ENCODE results near the gene PRPF39. TPM values are rescaled to one million over a fixed set of nuclear protein-coding genes. Genes with fewer than 3 reads are reported as not detected.

The PRPF39 gene
- total RNA-seq, 1 donor from 2014 or later, result 16.4 TPM

GRCh38 chr14:45048385-45048784, 35.5 kb upstream of the PRPF39 start:
- DNase-seq (ENCODE audit: low read depth), result no peak
- no peak for TF ChIP-seq CTCF (conservative IDR thresholded peaks at IDR 0.05; ENCODE audit: low read depth, low read length)
- no peak overlapping the region for H3K4me3 ChIP-seq (ENCODE audit: low read depth, low read length)

GRCh38 chr14:45051180-45051579, 32.7 kb upstream of the PRPF39 start:
- no peak overlapping the region for H3K4me3 ChIP-seq (ENCODE audit: low read depth, low read length)
- TF ChIP-seq CTCF (conservative IDR thresholded peaks at IDR 0.05; ENCODE audit: low read depth, low read length), result no peak
- DNase-seq (ENCODE audit: low read depth), result no peak

- no peak for TF ChIP-seq CTCF (conservative IDR thresholded peaks at IDR 0.05; ENCODE audit: low read depth, low read length)
- DNase-seq (ENCODE audit: low read depth), result no peak
- H3K4me3 ChIP-seq (ENCODE audit: low read depth, low read length), result no peak overlapping the region
Measured at GRCh38 chr14:45051896-45052295, 32.0 kb upstream of the PRPF39 start.

GRCh38 chr14:45057349-45057748, 26.6 kb upstream of the PRPF39 start:
- no peak overlapping the region for H3K4me3 ChIP-seq (ENCODE audit: low read depth, low read length)
- TF ChIP-seq CTCF (conservative IDR thresholded peaks at IDR 0.05; ENCODE audit: low read depth, low read length), result no peak
- DNase-seq (ENCODE audit: low read depth), result no peak

GRCh38 chr14:45057881-45058364, 26.0 kb upstream of the PRPF39 start:
- TF ChIP-seq CTCF (conservative IDR thresholded peaks at IDR 0.05; ENCODE audit: low read depth, low read length), result no peak
- no peak for DNase-seq (ENCODE audit: low read depth)

GRCh38 chr14:45060551-45060950, 23.4 kb upstream of the PRPF39 start:
- no peak for DNase-seq (ENCODE audit: low read depth)
- TF ChIP-seq CTCF (conservative IDR thresholded peaks at IDR 0.05; ENCODE audit: low read depth, low read length), result no peak
- H3K4me3 ChIP-seq (ENCODE audit: low read depth, low read length), result no peak overlapping the region

More at GRCh38 chr14:45057881-45058364, 26.0 kb upstream of the PRPF39 start:
- no peak overlapping the region for H3K4me3 ChIP-seq (ENCODE audit: low read depth, low read length)

- no peak for DNase-seq (ENCODE audit: low read depth)
- no peak overlapping the region for H3K4me3 ChIP-seq (ENCODE audit: low read depth, low read length)
- TF ChIP-seq CTCF (conservative IDR thresholded peaks at IDR 0.05; ENCODE audit: low read depth, low read length), result no peak
Measured at GRCh38 chr14:45065540-45065939, 18.4 kb upstream of the PRPF39 start.
